HepG2 (cell line): ENCODE measurements around the gene CASKIN1. TPM values are rescaled to one million over a fixed set of nuclear protein-coding genes. Genes with fewer than 3 reads are reported as not detected.
A peak's percentile ranks its signal among the peaks of the same experiment; 100 is the strongest.

Experiments
- AFF4 ChIP-seq: sonication (generic); formaldehyde crosslinking; IDR thresholded peaks from 2 replicates; pipeline ENCODE4 v1.4.0; 2020; ENCODE audit warnings: missing genetic modification reagents
- ARNTL ChIP-seq: sonication (generic); formaldehyde crosslinking; IDR thresholded peaks from 2 replicates; pipeline ENCODE4 v1.4.0; 2020; ENCODE audit warnings: mild to moderate bottlenecking, missing genetic modification reagents
- CSRNP1 ChIP-seq: sonication (generic); formaldehyde crosslinking; IDR thresholded peaks from 2 replicates; pipeline ENCODE4 v1.8.1; 2023; ENCODE audit warnings: mild to moderate bottlenecking, missing genetic modification reagents
- ZFP91 ChIP-seq: sonication (generic); formaldehyde crosslinking; IDR thresholded peaks from 2 replicates; pipeline ENCODE4 v1.9.0; 2022; ENCODE audit warnings: missing genetic modification reagents, mild to moderate bottlenecking, borderline replicate concordance
- ZNF432 ChIP-seq: sonication (generic); formaldehyde crosslinking; IDR thresholded peaks from 2 replicates; pipeline ENCODE4 v1.5.0; 2020; ENCODE audit warnings: missing genetic modification reagents, mild to moderate bottlenecking, borderline replicate concordance
- ZNF629 ChIP-seq: sonication (generic); formaldehyde crosslinking; conservative IDR thresholded peaks from 2 replicates; pipeline ENCODE4 v1.5.0; 2020; ENCODE audit warnings: missing genetic modification reagents
- ZNF740 ChIP-seq: sonication (generic); formaldehyde crosslinking; IDR thresholded peaks from 2 replicates; pipeline ENCODE4 v1.4.0; 2020; ENCODE audit warnings: missing genetic modification reagents
- polyA plus RNA-seq, 8 experiments: library from polyadenylated mRNA; depleted of rRNA in 3 of 8; stranded (reverse) in 7 of 8; unstranded in 1 of 8; fragments of >200 nt; fragmentation: Illumina TruSeq in 4 of 8; extraction: Trizol in 4 of 8; gene quantifications; 2 replicates each; pipeline versions ENCODE4 v1.2.1 to v1.2.3, GENCODE V29; 2011 to 2016; ENCODE audit warnings: low read depth in 4 of 8, missing spikeins in 1 of 8, mixed read lengths in 1 of 8; ENCODE audit not compliant: insufficient read depth in 1 of 8
- total RNA-seq, 5 experiments: library from RNA; depleted of rRNA; stranded (reverse); fragments of >200 nt; fragmentation: Illumina TruSeq; extraction: Trizol; gene quantifications; 2 replicates each; pipeline ENCODE4 v1.2.3, GENCODE V29; 2016; ENCODE audit warnings: low read depth in 1 of 5

CASKIN1 gene
- total and polyA plus RNA-seq, 2 of the 13 experiments (the other 11 are each of a cell fraction or from before 2014, with no cell fraction given), result 1.2 to 2.2 TPM

- TF ChIP-seq CSRNP1 (peak; percentile 66; the same call in 1 of the 2 replicates), ZFP91 (CRISPR knock-in tag) (peak; percentile 93), ZNF629 (CRISPR knock-in tag) (no peak), ZNF740 (0 out of 2 replicates have a peak, but pooled peaks have one; percentile 53), ARNTL (CRISPR knock-in tag) (peak; percentile 75; the same call in 1 of the 2 replicates), AFF4 (CRISPR knock-in tag) (peak; percentile 35; the same call in 1 of the 2 replicates), ZNF432 (no peak)
- TF ChIP-seq, all 625 proteins: peak for 285
Measured at GRCh38 chr16:2223221-2223941, 27.0 kb upstream of the CASKIN1 start, which contains the start of gene E4F1 (continued).
